Adrenal gland (tissue), 12 donors: Measurements from ENCODE around the gene GNRH2. TPM values are rescaled to one million over a fixed set of nuclear protein-coding genes. Genes with fewer than 3 reads are reported as not detected.

Experiments
- DNase-seq, 7 donors: peaks; one replicate each; pipeline ENCODE4 v3.0.0-alpha.2; 2019 to 2020
- H3K27ac ChIP-seq, 5 donors: fragments of 200-600 bp; sonication (generic) in 4 of 5; 1 replicate in 3 of 5; 2 replicates in 2 of 5; pipeline versions ENCODE4 v1.5.1 to v1.8.0; 2016 to 2020; ENCODE audit warnings: mild to moderate bottlenecking in 1 of 5
- H3K27me3 ChIP-seq: fragments of 200-600 bp; 2 replicates; pipeline ENCODE4 v1.8.0; 2021
- H3K36me3 ChIP-seq, 2 donors: fragments of 200-600 bp; replicated peaks in 1 of 2; 1 replicate in 1 of 2; 2 replicates in 1 of 2; pipeline versions ENCODE4 v1.5.1 to v1.8.0; 2018 to 2022
- H3K4me1 ChIP-seq, 2 donors: fragments of 200-600 bp; replicated peaks in 1 of 2; 1 replicate in 1 of 2; 2 replicates in 1 of 2; pipeline versions ENCODE4 v1.5.1 to v1.8.0; 2018 to 2021
- H3K4me3 ChIP-seq, 4 donors: fragments of 200-600 bp; sonication (generic) in 3 of 4; one replicate each; pipeline ENCODE4 v1.5.1; 2016 to 2018
- H3K9me3 ChIP-seq, 3 donors: fragments of 200-600 bp; sonication (generic) in 1 of 3; replicated peaks in 1 of 3; 1 replicate in 2 of 3; 2 replicates in 1 of 3; pipeline versions ENCODE4 v1.5.1 to v1.8.0; 2016 to 2021
- POLR2A ChIP-seq, 2 donors: fragments of 450-650 bp; IDR thresholded peaks; one replicate each; pipeline ENCODE4 v1.6.1; 2017; ENCODE audit warnings: antibody characterized with exemption in 2 of 2, mild to moderate bottlenecking in 2 of 2, moderate library complexity in 1 of 2
- WGBS, 4 donors: extraction: QIAGEN DNeasy Blood & Tissue Kit in 2 of 4; methylation state at CpG; one replicate each; pipeline versions ENCODE4 v1.1.5 to v1.1.7; 2013 to 2017; 5-methylcytosine and 5-hydroxymethylcytosine counted together
- intact Hi-C, 2 donors: fragments of 100-400 bp; cut with DNase I; formaldehyde crosslinking; loops; one replicate each; pipeline versions ENCODE4 v1.14.1 to v1.15.0; 2022 to 2023
- polyA plus RNA-seq, 3 donors: library from polyadenylated mRNA; stranded (reverse); fragments of 200-250 nt in 2 of 3; fragments of 350-450 nt in 1 of 3; fragmentation: Illumina TruSeq in 1 of 3; extraction: RNeasy Lipid Tissue Mini Kit (QIAGEN cat#74804) in 1 of 3; gene quantifications; one replicate each; pipeline ENCODE4 v1.2.3, GENCODE V29; 2013 to 2014
- total RNA-seq, 9 donors: library from RNA; depleted of rRNA in 4 of 9; stranded (reverse); fragments of >200 nt in 4 of 9; fragments of 120-200 nt in 1 of 9; fragmentation: NEBNext Ultra II Directional in 1 of 9; extraction: Animal tissue kit (Norgen Biotek cat#: 25700) in 1 of 9; gene quantifications; one replicate each; pipeline versions ENCODE4 v1.1.0 to v1.2.4, GENCODE V29; 2013 to 2023
- TF ChIP-seq, protein P1 (sequence below), 6 experiments: fragments of 450-650 bp in 4 of 6; fragments of 200-600 bp in 2 of 6; sonication (generic) in 1 of 6; IDR thresholded peaks; 1 replicate in 5 of 6; 2 replicates in 1 of 6; pipeline versions ENCODE4 v1.5.1 to v1.8.0; 2016 to 2021; ENCODE audit warnings: antibody characterized with exemption in 6 of 6, mild to moderate bottlenecking in 2 of 6, moderate library complexity in 1 of 6
- donor health status: healthy with polysubstance abuse.
- donor health status: Bipolar disorder and iron deficiency.
- donor health status: DM: yes; HTN: yes; CAD: no.
- donor health status: DM: no; HTN: no; CAD: no.
- donor health status: DM: no; HTN: no; CAD: no.
- donor health status: DM: yes; HTN: yes; CAD: no.

Gene GNRH2
- total and polyA plus RNA-seq, 12 donors = 0.34 to 4.2 (median 1.7) TPM; not detected in 7

DNA sequence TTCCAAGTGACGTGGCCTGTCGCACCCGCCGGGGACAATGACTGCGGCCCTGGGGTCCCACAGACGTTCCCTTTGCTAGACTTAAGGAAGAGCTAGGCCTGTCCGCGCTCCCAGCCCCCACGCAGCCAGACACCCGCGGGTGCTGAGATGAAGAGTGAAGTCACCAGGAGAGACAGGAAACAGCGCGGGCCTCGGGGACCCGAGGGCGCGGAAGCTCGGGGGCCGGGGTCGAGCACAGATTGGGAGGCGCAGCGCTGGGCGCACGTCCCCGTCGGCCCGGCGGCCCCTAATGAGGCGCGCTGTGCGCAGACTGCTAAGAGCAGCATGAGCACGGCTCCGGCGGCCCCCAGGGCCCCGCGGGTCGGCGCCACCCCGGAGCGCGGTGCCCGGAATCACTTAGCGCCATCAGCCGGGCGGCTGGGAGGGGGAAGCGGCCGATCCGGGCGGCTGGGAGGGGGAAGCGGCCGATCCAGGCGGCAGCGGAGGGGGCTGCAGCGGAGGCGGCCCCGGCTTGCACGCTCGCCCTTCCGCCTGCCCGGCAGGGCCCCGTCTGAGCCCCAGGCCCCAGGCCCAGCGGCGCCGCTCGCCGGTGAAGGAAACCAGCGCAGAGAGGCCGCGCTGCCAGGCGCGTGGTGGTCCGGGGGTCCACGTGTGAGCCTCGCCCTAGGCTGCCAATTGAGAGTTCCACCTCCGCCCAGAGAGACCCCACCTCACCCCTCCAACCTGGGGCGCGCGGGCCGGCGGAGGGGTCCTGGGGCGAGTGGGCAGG, 49.4 kb downstream of the GNRH2 start:
- TF ChIP-seq, protein P1, sequence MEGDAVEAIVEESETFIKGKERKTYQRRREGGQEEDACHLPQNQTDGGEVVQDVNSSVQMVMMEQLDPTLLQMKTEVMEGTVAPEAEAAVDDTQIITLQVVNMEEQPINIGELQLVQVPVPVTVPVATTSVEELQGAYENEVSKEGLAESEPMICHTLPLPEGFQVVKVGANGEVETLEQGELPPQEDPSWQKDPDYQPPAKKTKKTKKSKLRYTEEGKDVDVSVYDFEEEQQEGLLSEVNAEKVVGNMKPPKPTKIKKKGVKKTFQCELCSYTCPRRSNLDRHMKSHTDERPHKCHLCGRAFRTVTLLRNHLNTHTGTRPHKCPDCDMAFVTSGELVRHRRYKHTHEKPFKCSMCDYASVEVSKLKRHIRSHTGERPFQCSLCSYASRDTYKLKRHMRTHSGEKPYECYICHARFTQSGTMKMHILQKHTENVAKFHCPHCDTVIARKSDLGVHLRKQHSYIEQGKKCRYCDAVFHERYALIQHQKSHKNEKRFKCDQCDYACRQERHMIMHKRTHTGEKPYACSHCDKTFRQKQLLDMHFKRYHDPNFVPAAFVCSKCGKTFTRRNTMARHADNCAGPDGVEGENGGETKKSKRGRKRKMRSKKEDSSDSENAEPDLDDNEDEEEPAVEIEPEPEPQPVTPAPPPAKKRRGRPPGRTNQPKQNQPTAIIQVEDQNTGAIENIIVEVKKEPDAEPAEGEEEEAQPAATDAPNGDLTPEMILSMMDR (IDR thresholded peaks at IDR 0.05) = no peak
- TF ChIP-seq POLR2A (IDR thresholded peaks at IDR 0.05) = no peak
- Histone ChIP-seq H3K4me3 (peak overlapping the region in 1 of 4 donors; percentile 33), H3K9me3 (no peaks in the 10 kb centered on the region), H3K27me3 (peaks cover 23% of the 10 kb centered on the region), H3K27ac (no peak overlapping the region), H3K4me1 (peaks cover 0 to 5% of the 10 kb centered on the region in 2 donors), H3K36me3 (no peaks in the 10 kb centered on the region)
- 12 to 53% (median 21%) methylated on average over 11 to 76 of the region's 81 CpGs for WGBS, 4 donors
- no peak for DNase-seq
- intact Hi-C loops = no loop called here

DNA sequence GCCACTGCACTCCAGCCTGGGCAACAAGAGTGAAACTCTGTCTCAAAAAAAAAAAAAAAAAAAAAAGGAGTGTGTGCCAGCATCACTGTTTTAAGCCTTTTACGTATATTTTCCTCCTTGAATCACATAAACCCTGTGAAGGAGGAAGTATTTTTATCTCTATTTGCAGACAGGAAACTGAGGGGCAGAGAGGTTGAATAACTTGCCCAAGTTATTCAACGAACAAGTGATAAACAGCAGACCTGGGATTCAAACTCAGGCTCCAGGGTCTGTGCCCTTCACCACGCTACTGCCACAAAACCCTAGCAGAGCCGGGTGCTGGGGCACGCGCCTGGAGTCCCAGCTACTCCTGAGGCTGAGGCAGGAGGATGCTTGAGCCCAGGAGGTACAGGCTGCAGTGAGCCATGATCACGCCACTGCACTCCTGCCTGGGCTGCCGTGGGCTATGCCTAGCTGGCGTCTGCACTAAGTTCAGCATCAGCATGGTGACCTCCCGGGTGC, 50.5 kb downstream of the GNRH2 start:
- no peak for DNase-seq
- 64 to 67% (median 64%) methylated on average over 5 to 10 of the region's 10 CpGs for WGBS, 4 donors
- no peaks in the 10 kb centered on the region for H3K36me3 ChIP-seq
- intact Hi-C loops = no loop called here
- no peaks in the 10 kb centered on the region for H3K9me3 ChIP-seq
- TF ChIP-seq, protein P1 (IDR thresholded peaks at IDR 0.05) = no peak
- TF ChIP-seq POLR2A (IDR thresholded peaks at IDR 0.05) = no peak
- peaks cover 23% of the 10 kb centered on the region for H3K27me3 ChIP-seq
- no peak overlapping the region for H3K4me3 ChIP-seq
- no peak overlapping the region for H3K27ac ChIP-seq
- H3K4me1 ChIP-seq = peaks cover 0 to 5% of the 10 kb centered on the region in 2 donors

DNA sequence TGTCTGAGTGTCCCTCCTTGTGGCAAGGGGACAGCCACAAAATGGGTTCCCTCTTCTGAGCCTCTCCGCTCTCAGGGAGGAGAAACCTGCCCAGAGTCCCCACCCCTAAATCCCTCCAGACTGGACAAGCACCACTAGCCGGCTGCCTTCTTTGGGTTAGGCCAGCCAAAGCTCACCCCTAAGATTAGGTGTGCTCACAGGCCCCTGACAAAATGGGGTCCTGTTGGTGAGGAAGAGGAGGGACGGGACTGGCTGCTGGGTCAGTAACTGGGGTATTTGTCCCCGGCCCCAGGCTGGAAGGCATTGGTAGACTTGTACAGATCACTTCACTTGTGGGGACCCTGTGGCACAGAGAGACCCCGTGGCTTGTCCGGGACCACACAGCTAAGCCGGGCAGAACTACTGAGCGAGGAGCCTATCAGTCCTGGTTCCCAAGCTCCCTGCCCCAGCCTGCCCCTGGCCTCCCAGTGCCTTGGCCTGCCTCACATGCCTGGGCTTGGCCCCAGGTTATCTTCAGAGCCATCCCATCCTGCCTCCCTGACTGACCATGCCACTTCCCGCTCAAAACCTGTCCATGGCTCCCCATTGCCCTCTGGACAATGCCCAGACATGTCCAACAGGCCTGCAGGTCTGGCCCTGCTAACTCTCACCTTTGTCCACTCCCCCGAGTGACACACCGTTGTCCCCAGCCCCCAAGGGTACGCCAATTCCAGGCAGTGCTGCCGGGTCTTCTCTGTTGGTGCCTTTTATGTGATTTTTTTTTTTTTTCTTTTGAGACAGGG, 51.6 kb downstream of the GNRH2 start:
- H3K9me3 ChIP-seq = no peaks in the 10 kb centered on the region
- intact Hi-C loops = no loop called here
- DNase-seq = no peak
- H3K4me1 ChIP-seq = peaks cover 0 to 5% of the 10 kb centered on the region in 2 donors
- H3K27me3 ChIP-seq = peaks cover 23% of the 10 kb centered on the region
- H3K27ac ChIP-seq = no peak overlapping the region
- no peak for TF ChIP-seq POLR2A (IDR thresholded peaks at IDR 0.05)
- TF ChIP-seq, protein P1 (IDR thresholded peaks at IDR 0.05) = no peak
- no peaks in the 10 kb centered on the region for H3K36me3 ChIP-seq
- 91 to 98% (median 93%) methylated on average over 11 to 13 of the region's 13 CpGs for WGBS, 4 donors
- H3K4me3 ChIP-seq = no peak overlapping the region

Other genes starting within 250 kb of the GNRH2 start
- 10 to 100 TPM in 5 of 9 donors, 1 to 10 TPM in 4; 6.1 to 21.8 (median 11.9) TPM for gene CPXM1, start 243.0 kb upstream of the GNRH2 start, total RNA-seq
- 10 to 100 TPM in 2 of 3 donors, 1 to 10 TPM in 1; 2.5 to 19.7 (median 10.5) TPM for gene CPXM1, start 243.0 kb upstream of the GNRH2 start, polyA plus RNA-seq
- gene C20orf141, start 228.6 kb upstream of the GNRH2 start, total RNA-seq = not detected
- gene C20orf141, start 228.6 kb upstream of the GNRH2 start, polyA plus RNA-seq = under 1 TPM in 1 of 3 donors, not detected in 2; 0.30 TPM
- not detected for gene TMEM239, start 227.3 kb upstream of the GNRH2 start, total RNA-seq
- gene TMEM239, start 227.3 kb upstream of the GNRH2 start, polyA plus RNA-seq = under 1 TPM in 1 of 3 donors, not detected in 2; 0.08 TPM
- gene PCED1A, start 203.0 kb upstream of the GNRH2 start, total RNA-seq = 10 to 100 TPM; 16.8 to 65.8 (median 46.3) TPM
- gene PCED1A, start 203.0 kb upstream of the GNRH2 start, polyA plus RNA-seq = 100 to 1,000 TPM in 2 of 3 donors, 1 to 10 TPM in 1; 9.6 to 244 (median 129) TPM
- 10 to 100 TPM; 28.1 to 45.0 (median 33.8) TPM for gene VPS16, start 202.9 kb upstream of the GNRH2 start, total RNA-seq
- gene VPS16, start 202.9 kb upstream of the GNRH2 start, polyA plus RNA-seq = 100 to 1,000 TPM in 1 of 3 donors, 10 to 100 TPM in 2; 24.8 to 115 (median 99.8) TPM
- gene PTPRA, start 170.1 kb upstream of the GNRH2 start, total RNA-seq = 10 to 100 TPM; 33.5 to 62.5 (median 47.7) TPM
- gene PTPRA, start 170.1 kb upstream of the GNRH2 start, polyA plus RNA-seq = 10 to 100 TPM; 16.3 to 94.7 (median 16.7) TPM
- 100 to 1,000 TPM in 3 of 9 donors, 10 to 100 TPM in 6; 67.2 to 144 (median 78.2) TPM for gene MRPS26, start 2.4 kb downstream of the GNRH2 start, total RNA-seq
- gene MRPS26, start 2.4 kb downstream of the GNRH2 start, polyA plus RNA-seq = 100 to 1,000 TPM in 2 of 3 donors, 10 to 100 TPM in 1; 27.9 to 145 (median 135) TPM
- 1 to 10 TPM in 3 of 9 donors, under 1 TPM in 3, not detected in 3; 0.47 to 1.8 (median 0.97) TPM for gene OXT, start 28.0 kb downstream of the GNRH2 start, total RNA-seq
- 10 to 100 TPM in 1 of 3 donors, 1 to 10 TPM in 1, not detected in 1; 1.5 to 20.5 TPM for gene OXT, start 28.0 kb downstream of the GNRH2 start, polyA plus RNA-seq
- gene AVP, start 41.1 kb downstream of the GNRH2 start, total RNA-seq = under 1 TPM in 3 of 9 donors, not detected in 6; 0.53 to 0.75 (median 0.74) TPM
- gene AVP, start 41.1 kb downstream of the GNRH2 start, polyA plus RNA-seq = under 1 TPM in 1 of 3 donors, not detected in 2; 0.27 TPM
- gene FASTKD5, start 116.2 kb downstream of the GNRH2 start, total RNA-seq = 10 to 100 TPM; 19.1 to 33.8 (median 28.1) TPM
- gene FASTKD5, start 116.2 kb downstream of the GNRH2 start, polyA plus RNA-seq = 10 to 100 TPM in 2 of 3 donors, 1 to 10 TPM in 1; 7.2 to 45.0 (median 12.3) TPM
- gene UBOX5, start 116.2 kb downstream of the GNRH2 start, total RNA-seq = 10 to 100 TPM in 1 of 9 donors, 1 to 10 TPM in 8; 3.1 to 10.2 (median 8.2) TPM
- gene UBOX5, start 116.2 kb downstream of the GNRH2 start, polyA plus RNA-seq = 1 to 10 TPM; 4.8 to 9.2 (median 5.0) TPM
- 10 to 100 TPM in 6 of 9 donors, 1 to 10 TPM in 3; 5.8 to 29.9 (median 12.5) TPM for gene LZTS3, start 129.9 kb downstream of the GNRH2 start, total RNA-seq
- 10 to 100 TPM in 1 of 3 donors, 1 to 10 TPM in 2; 3.6 to 12.9 (median 6.5) TPM for gene LZTS3, start 129.9 kb downstream of the GNRH2 start, polyA plus RNA-seq
- 100 to 1,000 TPM; 124 to 202 (median 159) TPM for gene DDRGK1, start 161.1 kb downstream of the GNRH2 start, total RNA-seq
- gene DDRGK1, start 161.1 kb downstream of the GNRH2 start, polyA plus RNA-seq = 100 to 1,000 TPM in 2 of 3 donors, 10 to 100 TPM in 1; 81.6 to 125 (median 113) TPM
- 10 to 100 TPM; 41.4 to 82.3 (median 59.6) TPM for gene ITPA, start 165.9 kb downstream of the GNRH2 start, total RNA-seq
- gene ITPA, start 165.9 kb downstream of the GNRH2 start, polyA plus RNA-seq = 100 to 1,000 TPM in 2 of 3 donors, 10 to 100 TPM in 1; 29.3 to 182 (median 131) TPM
- 10 to 100 TPM in 4 of 9 donors, 1 to 10 TPM in 4, under 1 TPM in 1; 0.06 to 30.6 (median 9.8) TPM for gene SLC4A11, start 195.6 kb downstream of the GNRH2 start, total RNA-seq
- 10 to 100 TPM in 1 of 3 donors, 1 to 10 TPM in 1, under 1 TPM in 1; 0.97 to 12.1 (median 6.4) TPM for gene SLC4A11, start 195.6 kb downstream of the GNRH2 start, polyA plus RNA-seq